Coronary artery (tissue), 2 donors: ENCODE measurements around the gene DUSP22.

Experiments
- DNase-seq: peaks from one replicate; pipeline ENCODE4 v3.0.0-alpha.2; 2017; ENCODE audit warnings: low spot score
- H3K27ac ChIP-seq, 2 donors: fragments of 200-600 bp; sonication (generic); one replicate each; pipeline ENCODE4 v1.5.1; 2016 to 2019
- H3K4me3 ChIP-seq: fragments of 200-600 bp; sonication (generic); 2 replicates; pipeline ENCODE4 v1.5.1; 2016; ENCODE audit warnings: mild to moderate bottlenecking, moderate library complexity
- TF ChIP-seq, protein P1 (sequence below): fragments of 200-600 bp; sonication (generic); IDR thresholded peaks from one replicate; pipeline ENCODE4 v1.5.1; 2019; ENCODE audit warnings: antibody characterized with exemption

DUSP22 gene

DNA sequence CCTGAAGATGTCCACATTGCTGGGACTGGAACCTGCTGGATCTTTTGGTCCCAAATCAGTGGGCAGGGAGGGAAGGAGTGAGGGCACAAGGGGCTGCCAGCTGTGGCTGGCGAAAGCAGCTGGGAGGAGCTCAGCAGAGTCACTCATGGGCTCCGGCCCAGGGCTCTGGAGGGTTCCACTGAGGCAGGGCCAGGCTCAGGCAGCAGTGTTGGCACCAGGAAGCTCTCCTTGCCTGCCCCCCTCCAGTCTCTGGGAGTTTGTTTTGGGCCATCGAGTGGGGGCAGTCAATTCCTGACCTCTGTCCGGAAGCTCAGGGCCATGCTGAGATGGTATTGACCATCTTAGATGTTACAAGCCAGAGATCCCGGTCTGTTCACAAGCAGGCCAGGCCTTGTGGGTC, 60.2 kb downstream of the DUSP22 start:
- DNase-seq, result no peak
- TF ChIP-seq, protein P1, sequence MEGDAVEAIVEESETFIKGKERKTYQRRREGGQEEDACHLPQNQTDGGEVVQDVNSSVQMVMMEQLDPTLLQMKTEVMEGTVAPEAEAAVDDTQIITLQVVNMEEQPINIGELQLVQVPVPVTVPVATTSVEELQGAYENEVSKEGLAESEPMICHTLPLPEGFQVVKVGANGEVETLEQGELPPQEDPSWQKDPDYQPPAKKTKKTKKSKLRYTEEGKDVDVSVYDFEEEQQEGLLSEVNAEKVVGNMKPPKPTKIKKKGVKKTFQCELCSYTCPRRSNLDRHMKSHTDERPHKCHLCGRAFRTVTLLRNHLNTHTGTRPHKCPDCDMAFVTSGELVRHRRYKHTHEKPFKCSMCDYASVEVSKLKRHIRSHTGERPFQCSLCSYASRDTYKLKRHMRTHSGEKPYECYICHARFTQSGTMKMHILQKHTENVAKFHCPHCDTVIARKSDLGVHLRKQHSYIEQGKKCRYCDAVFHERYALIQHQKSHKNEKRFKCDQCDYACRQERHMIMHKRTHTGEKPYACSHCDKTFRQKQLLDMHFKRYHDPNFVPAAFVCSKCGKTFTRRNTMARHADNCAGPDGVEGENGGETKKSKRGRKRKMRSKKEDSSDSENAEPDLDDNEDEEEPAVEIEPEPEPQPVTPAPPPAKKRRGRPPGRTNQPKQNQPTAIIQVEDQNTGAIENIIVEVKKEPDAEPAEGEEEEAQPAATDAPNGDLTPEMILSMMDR, result no peak
- no peak overlapping the region for H3K27ac ChIP-seq
- no peak overlapping the region for H3K4me3 ChIP-seq

GRCh38 chr6:352896-353470, 60.7 kb downstream of the DUSP22 start:
- H3K4me3 ChIP-seq, result no peak overlapping the region
- DNase-seq, result no peak
- no peak overlapping the region for H3K27ac ChIP-seq
- TF ChIP-seq, protein P1, result no peak

GRCh38 chr6:353642-354614, 61.6 kb downstream of the DUSP22 start:
- no peak for DNase-seq
- no peak overlapping the region for H3K27ac ChIP-seq
- TF ChIP-seq, protein P1, result no peak
- H3K4me3 ChIP-seq, result no peak overlapping the region

- Histone ChIP-seq H3K27ac (no peak overlapping the region), H3K4me3 (no peak overlapping the region)
- TF ChIP-seq, protein P1, result no peak
- no peak for DNase-seq
Measured at GRCh38 chr6:354631-355280, 62.5 kb downstream of the DUSP22 start.

GRCh38 chr6:355373-356208, 63.3 kb downstream of the DUSP22 start:
- H3K27ac ChIP-seq, result no peak overlapping the region
- no peak overlapping the region for H3K4me3 ChIP-seq
- no peak for DNase-seq
- TF ChIP-seq, protein P1, result no peak

- DNase-seq, result no peak
- TF ChIP-seq, protein P1, result no peak
- H3K27ac ChIP-seq, result no peak overlapping the region
- no peak overlapping the region for H3K4me3 ChIP-seq
Measured at GRCh38 chr6:356828-357251, 64.6 kb downstream of the DUSP22 start.
